GM18511 (cell line): ENCODE results near the gene DRAXIN.

ENCODE experiments used
- ATAC-seq: cut with Tn5 transposase; IDR thresholded peaks from one replicate; pipeline ENCODE4 v1.9.1; 2021; ENCODE audit warnings: mild to moderate bottlenecking, moderate library complexity; ENCODE audit not compliant: unreplicated experiment

The DRAXIN gene

DNA sequence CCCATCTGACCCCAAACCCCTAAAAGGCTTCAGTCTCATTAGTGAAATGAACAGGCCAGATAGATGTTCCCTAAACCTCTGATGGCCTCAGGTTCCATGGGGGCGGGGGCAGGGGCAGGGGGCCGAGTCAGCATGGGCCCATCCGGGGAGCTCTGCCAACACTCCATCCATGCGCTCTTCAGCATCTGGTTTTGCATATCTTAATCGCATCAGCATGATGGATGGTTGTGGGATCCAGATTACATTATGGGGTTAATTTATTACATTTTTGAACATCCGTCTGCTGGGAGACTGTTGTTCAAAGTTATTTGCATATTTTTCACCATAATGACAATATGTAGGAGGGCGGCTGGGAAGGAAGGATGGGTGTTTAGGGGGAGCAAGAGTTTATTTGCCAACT is 7.4 kb upstream of the DRAXIN start:
- no peak for ATAC-seq

DNA sequence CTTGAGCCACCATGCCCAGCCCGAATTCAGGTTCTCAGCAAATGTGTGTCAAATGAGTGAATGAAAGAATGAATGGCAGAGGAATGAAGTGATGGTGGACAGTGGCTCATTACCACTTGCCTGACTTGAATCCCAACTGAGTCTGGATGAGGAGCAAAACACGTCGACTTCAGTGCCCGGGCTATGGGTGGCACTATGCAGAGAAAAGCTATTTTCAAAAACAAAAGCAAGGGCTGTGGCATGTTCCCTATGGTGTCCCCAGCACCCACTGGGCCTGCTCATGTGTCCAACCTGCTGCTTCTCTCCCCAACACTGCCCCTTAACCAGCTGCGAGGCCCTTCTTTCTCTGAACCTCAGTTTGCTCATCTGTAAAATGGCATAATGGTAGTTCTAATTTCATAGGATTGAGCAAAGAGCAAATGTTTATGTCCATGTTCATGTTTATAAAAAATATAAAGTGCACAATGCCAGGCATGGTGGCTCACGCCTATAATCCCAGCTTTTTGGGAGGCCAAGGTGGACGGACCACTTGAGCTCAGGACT is 6.2 kb upstream of the DRAXIN start:
- no peak for ATAC-seq

GRCh38 chr1:11688506-11688905 is 3.0 kb upstream of the DRAXIN start:
- no peak for ATAC-seq

GRCh38 chr1:11690397-11691301 is 861 bp upstream of the DRAXIN start:
- ATAC-seq: no peak

- no peak for ATAC-seq
Observed at GRCh38 chr1:11691928-11692711, 610 bp downstream of the DRAXIN start.

GRCh38 chr1:11693024-11693590 is 1.6 kb downstream of the DRAXIN start:
- no peak for ATAC-seq

DNA sequence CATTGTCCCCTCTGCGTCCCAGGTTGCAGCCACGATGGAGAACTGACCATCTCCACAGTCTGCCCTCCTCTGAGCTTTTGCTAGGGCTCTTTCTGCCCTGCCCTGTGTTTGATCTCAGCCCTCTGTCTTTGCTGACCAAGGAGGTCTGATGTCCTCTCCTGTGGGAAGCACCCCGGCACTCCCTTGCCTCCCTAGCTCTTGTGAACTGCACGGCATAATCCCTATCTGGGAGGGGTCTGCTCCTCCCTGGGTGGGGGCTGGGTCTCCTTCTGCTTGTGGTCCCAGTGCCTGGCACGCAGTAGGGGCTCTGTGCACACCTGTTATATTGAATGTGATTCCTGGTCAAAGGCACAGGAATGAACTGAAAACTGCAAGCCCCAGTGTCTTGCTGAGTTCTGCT is 2.4 kb downstream of the DRAXIN start:
- no peak for ATAC-seq

- no peak for ATAC-seq
Observed at GRCh38 chr1:11695861-11696260, 4.4 kb downstream of the DRAXIN start.

DNA sequence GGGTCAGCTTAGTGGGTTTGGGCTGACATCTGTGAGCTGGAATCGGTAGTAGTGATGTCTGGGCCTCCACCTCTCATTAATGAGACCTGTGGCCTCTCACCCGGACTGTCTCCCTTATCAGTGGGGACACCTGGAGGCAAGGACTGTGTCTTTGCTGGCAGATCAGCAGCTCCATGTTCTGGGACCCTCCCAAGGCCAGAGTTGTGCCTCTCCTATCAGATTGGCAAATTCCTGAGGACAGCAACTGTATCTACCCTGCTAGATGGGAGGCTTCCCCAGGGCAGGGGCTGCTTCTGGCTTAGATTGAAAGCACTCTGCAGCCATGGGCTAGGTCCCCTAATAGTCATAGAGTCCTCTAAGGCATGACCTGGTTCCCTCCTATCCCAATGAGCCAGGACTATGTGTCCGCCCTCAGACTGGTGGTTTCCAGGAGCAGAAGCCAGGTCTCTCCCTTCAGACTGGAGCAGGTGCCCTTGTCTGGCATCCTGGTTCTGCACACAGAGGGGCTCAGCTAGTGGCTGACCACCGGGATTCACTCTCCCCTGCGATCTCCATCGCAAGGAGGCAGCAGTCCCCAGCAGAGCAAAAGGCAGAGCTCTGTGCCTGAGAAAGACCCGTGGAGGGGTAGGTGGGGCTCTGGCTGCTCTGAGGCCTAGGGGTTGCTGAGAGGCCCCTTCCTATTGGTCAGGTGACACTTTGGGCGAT is 5.8 kb downstream of the DRAXIN start:
- ATAC-seq: no peak

DNA sequence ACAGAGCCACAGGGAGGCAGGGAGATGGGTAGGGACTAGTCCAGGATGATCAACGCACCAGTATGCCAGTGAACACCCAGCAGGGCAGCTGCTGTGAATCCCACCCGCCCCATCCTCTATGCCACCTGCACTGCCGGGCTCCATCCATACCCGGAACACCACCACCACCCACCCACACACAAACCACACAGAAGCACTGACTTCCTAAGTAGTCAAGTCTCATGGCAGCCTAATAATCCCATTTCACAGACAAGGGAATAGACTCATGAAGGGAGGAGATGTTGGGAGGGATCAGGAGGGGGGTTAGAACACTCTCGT is 6.3 kb downstream of the DRAXIN start:
- no peak for ATAC-seq

GRCh38 chr1:11700601-11701467 is 9.3 kb downstream of the DRAXIN start:
- no peak for ATAC-seq

- no peak for ATAC-seq
Observed at GRCh38 chr1:11701551-11701961, 10.0 kb downstream of the DRAXIN start.

- ATAC-seq: no peak
Observed at GRCh38 chr1:11701981-11702803, 10.7 kb downstream of the DRAXIN start.

- no peak for ATAC-seq
Observed at GRCh38 chr1:11703357-11704193, 12.1 kb downstream of the DRAXIN start.

GRCh38 chr1:11704194-11704529 is 12.7 kb downstream of the DRAXIN start:
- no peak for ATAC-seq

GRCh38 chr1:11704691-11705475 is 13.4 kb downstream of the DRAXIN start:
- ATAC-seq: no peak

DNA sequence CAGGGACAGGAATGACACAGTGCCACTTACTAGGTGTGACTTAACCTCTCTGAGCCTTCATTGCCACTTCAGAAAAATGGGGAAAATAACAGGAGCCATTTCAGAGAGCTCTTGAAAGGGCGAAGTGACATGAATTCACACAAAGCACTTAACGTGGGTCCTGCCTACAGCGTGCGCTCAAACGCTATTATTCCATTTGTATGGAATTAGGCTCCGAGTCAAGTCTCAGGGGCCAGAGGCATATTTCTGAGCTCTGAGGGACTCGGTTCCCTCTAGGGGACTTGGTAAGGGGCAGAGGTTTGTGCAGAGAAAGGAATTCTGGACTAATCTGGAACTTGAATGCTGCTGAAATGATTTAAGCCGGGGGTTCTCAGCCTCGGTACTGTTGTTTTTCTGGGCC is 14.1 kb downstream of the DRAXIN start:
- no peak for ATAC-seq

DNA sequence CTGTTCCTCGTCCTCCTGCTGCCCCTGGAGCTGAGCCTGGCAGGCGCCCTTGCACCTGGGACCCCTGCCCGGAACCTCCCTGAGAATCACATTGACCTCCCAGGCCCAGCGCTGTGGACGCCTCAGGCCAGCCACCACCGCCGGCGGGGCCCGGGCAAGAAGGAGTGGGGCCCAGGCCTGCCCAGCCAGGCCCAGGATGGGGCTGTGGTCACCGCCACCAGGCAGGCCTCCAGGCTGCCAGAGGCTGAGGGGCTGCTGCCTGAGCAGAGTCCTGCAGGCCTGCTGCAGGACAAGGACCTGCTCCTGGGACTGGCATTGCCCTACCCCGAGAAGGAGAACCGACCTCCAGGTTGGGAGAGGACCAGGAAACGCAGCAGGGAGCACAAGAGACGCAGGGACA is 14.8 kb downstream of the DRAXIN start:
- ATAC-seq: no peak
